ENCODE data around the gene KCNG1. TPM values are rescaled to one million over a fixed set of nuclear protein-coding genes. Genes with fewer than 3 reads are reported as not detected.

Gene KCNG1
- total RNA-seq, 8 experiments from 2014 or later, result 0.70 to 24.2 (median 5.7) TPM

- peaks cover 25 to 34% of the 10 kb centered on the region in 2 donors for H3K4me1 ChIP-seq (replicated peaks in 1 of 2)
- H3K4me3 ChIP-seq, result no peak overlapping the region
- WGBS, 10 experiments, result 92 to 100% methylated on average over 1 to 2 of the region's 9 CpGs; no CpG with 5 or more reads in 8 of the 10 experiments
- H3K27ac ChIP-seq, result no peak overlapping the region
- in situ Hi-C loops (cut with MboI; ENCODE audit: low pct_unique_long_range_greater_than_20kb in 2 of 9, low sequenced_read_pairs in 9 of 9, unreplicated experiment in 9 of 9), result no loop called here
- ATAC-seq (replicated peaks in 6 of 8), result no peak
Measured at GRCh38 chr20:51004781-51005180, 18.1 kb downstream of the KCNG1 start.

DNA sequence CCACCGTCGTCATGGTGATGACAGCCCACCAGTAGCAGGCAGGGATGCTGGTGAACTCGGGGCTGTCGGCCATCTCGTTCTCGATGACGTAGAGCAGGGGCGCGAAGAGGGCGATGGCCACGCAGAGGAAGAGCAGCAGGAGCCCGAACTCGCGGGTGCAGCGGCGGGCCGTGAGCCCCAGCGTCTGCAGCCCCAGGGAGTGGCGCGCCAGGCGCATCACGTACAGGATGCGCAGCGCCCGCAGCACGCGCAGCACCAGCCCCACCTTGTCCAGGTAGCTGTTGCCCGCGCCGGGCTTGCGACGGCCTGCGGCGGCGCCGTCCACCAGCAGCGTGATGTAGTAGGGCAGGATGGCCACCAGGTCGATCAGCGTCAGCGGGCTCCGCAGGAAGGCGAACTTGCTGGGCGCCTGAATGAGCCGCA lies 18.6 kb downstream of the KCNG1 start:
- no peak overlapping the region for H3K4me3 ChIP-seq
- ATAC-seq (replicated peaks in 6 of 8), result no peak
- in situ Hi-C loops (cut with MboI; ENCODE audit: low pct_unique_long_range_greater_than_20kb in 2 of 9, low sequenced_read_pairs in 9 of 9, unreplicated experiment in 9 of 9), result no loop called here
- H3K4me1 ChIP-seq (replicated peaks in 1 of 2), result peaks cover 25 to 34% of the 10 kb centered on the region in 2 donors
- no peak overlapping the region for H3K27ac ChIP-seq
- WGBS, 10 experiments, result 80 to 100% (median 94%) methylated on average over 1 to 8 of the region's 44 CpGs; no CpG with 5 or more reads in 6 of the 10 experiments

GRCh38 chr20:51003753-51004152 lies 19.2 kb downstream of the KCNG1 start:
- ATAC-seq (replicated peaks in 6 of 8), result peak in 5 of 8 experiments; percentile 28 to 67 (median 58)
- 0 to 77% (median 76%) methylated on average over 1 to 10 of the region's 21 CpGs; no CpG with 5 or more reads in 7 of the 10 experiments for WGBS, 10 experiments
- Histone ChIP-seq H3K27ac (peak overlapping the region in 1 of 2 donors; percentile 63), H3K4me3 (no peak overlapping the region), H3K4me1 (replicated peaks in 1 of 2) (peaks cover 25 to 34% of the 10 kb centered on the region in 2 donors)
- in situ Hi-C loops (cut with MboI; ENCODE audit: low pct_unique_long_range_greater_than_20kb in 2 of 9, low sequenced_read_pairs in 9 of 9, unreplicated experiment in 9 of 9), result no loop called here

GRCh38 chr20:51002633-51003032 lies 20.3 kb downstream of the KCNG1 start:
- Histone ChIP-seq H3K4me1 (replicated peaks in 1 of 2) (peaks cover 26 to 38% of the 10 kb centered on the region in 2 donors), H3K27ac (no peak overlapping the region), H3K4me3 (no peak overlapping the region)
- WGBS, 10 experiments, result 42 to 100% (median 88%) methylated on average over 1 to 2 of the region's 7 CpGs; no CpG with 5 or more reads in 7 of the 10 experiments
- in situ Hi-C loops (cut with MboI; ENCODE audit: low pct_unique_long_range_greater_than_20kb in 2 of 9, low sequenced_read_pairs in 9 of 9, unreplicated experiment in 9 of 9), result no loop called here
- ATAC-seq (replicated peaks in 6 of 8), result no peak

DNA sequence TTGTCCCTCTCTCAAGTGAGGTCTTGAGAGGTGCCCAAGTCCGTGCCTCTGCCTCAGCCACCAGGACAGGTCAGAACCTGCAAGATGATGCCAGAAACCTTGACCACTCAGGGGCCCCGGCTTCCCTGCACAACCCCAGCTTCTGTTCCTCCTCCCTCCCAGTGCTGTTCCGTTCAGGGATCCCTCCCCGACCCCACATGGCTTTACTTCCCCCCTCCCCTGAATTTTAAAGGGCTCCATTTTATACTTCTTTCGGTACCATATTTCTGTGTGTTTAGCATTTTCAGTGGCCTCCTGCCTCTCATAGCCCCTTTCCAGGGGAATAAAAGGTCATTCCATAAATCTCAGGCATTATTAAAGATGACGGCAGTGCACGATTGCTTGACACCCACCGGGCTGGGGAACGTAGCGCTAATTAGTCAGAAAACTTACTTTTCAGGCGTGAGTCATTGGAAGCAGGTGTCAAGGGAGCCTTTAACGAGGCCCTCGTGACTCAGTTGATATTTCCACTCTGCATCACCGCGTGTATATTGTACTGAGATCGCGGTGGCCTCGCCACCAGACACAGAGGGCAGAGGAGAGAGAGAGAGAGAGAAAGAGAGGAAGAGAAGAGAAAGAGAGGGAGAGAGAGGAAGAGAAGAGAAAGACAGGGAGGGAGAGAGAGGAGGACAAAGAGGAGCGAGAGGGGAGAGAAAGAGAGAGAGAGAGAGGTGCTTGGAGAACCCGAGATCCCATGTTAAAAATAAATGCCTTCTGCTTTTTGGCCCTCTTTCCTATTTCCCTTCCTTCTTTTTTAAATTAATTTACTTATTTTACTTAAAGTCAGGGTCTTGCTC lies 21.3 kb downstream of the KCNG1 start:
- H3K27ac ChIP-seq, result no peak overlapping the region
- in situ Hi-C loops (cut with MboI; ENCODE audit: low pct_unique_long_range_greater_than_20kb in 2 of 9, low sequenced_read_pairs in 9 of 9, unreplicated experiment in 9 of 9), result no loop called here
- WGBS, 10 experiments, result 50 to 100% (median 69%) methylated on average over 1 to 16 of the region's 20 CpGs
- no peak overlapping the region for H3K4me3 ChIP-seq
- H3K4me1 ChIP-seq (replicated peaks in 1 of 2), result peaks cover 35 to 48% of the 10 kb centered on the region in 2 donors
- ATAC-seq (replicated peaks in 6 of 8), result peak in 5 of 8 experiments; percentile 71 to 82 (median 80)

GRCh38 chr20:50999355-50999754 lies 23.6 kb downstream of the KCNG1 start:
- H3K4me1 ChIP-seq (replicated peaks in 1 of 2), result peaks cover 38 to 51% of the 10 kb centered on the region in 2 donors
- in situ Hi-C loops (cut with MboI; ENCODE audit: low pct_unique_long_range_greater_than_20kb in 2 of 9, low sequenced_read_pairs in 9 of 9, unreplicated experiment in 9 of 9), result loop anchor here (10.0 to 25.0 kb wide), 5 partner anchors 305 to 1088 kb away; no protein-coding TSS in a partner anchor
- ATAC-seq (replicated peaks in 6 of 8), result no peak
- H3K4me3 ChIP-seq, result no peak overlapping the region
- no peak overlapping the region for H3K27ac ChIP-seq
- 33 to 100% (median 60%) methylated on average over 1 of the region's 4 CpGs; no CpG with 5 or more reads in 7 of the 10 experiments for WGBS, 10 experiments

DNA sequence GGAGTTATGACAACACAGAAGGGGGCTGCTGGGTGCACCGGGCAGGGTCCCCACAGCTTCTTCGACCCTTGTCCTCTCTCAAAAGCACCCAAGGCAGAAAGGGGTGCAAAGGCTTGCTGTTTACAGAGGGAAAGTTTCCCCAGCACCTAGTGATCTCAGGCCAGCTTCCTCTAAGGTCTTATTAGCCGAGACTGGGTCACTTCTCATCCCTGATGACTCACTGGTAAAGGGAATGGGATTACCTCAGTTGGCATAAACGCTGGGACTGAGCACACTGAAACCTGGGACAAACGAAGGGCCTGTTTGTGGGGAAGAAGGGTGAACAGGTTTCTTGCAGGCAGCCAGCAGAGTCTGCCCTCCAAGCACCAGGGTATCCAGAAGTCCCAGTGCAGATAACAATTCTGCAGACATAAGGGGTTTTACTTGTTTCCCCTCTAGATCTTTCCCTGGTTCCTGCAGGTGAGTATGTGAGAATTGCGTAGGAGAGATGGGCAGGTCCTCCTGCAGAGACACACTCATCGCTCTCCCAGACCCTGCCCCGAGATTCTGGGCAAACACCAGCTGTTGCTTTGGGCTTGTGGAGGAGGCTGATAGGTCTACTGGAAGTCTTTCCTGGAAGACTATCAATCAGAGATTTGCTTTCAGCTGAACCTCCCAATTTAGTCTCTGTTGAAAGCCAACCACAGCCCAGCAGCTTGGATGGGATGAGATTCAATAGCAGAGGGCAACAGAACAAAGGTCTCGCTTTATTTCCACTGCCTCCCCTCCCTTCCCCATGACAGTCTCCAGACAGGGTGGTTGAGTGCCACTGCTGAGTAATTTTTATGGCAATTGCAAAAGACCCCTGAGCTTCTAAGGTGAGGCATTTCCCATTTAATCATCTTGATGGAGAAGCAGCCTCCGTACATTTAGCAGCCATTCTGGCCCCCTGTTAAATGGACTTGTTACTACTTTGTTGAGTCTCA lies 25.7 kb downstream of the KCNG1 start:
- no peak overlapping the region for H3K27ac ChIP-seq
- peak in 5 of 8 experiments; percentile 8 to 55 (median 37) for ATAC-seq (replicated peaks in 6 of 8)
- in situ Hi-C loops (cut with MboI; ENCODE audit: low pct_unique_long_range_greater_than_20kb in 2 of 9, low sequenced_read_pairs in 9 of 9, unreplicated experiment in 9 of 9), result loop anchor here (10.0 to 25.0 kb wide), 5 partner anchors 308 to 1090 kb away; no protein-coding TSS in a partner anchor
- peaks cover 28 to 38% of the 10 kb centered on the region in 2 donors for H3K4me1 ChIP-seq (replicated peaks in 1 of 2)
- WGBS, 10 experiments, result 4 to 81% (median 37%) methylated on average over 1 to 9 of the region's 10 CpGs; no CpG with 5 or more reads in 2 of the 10 experiments
- no peak overlapping the region for H3K4me3 ChIP-seq

DNA sequence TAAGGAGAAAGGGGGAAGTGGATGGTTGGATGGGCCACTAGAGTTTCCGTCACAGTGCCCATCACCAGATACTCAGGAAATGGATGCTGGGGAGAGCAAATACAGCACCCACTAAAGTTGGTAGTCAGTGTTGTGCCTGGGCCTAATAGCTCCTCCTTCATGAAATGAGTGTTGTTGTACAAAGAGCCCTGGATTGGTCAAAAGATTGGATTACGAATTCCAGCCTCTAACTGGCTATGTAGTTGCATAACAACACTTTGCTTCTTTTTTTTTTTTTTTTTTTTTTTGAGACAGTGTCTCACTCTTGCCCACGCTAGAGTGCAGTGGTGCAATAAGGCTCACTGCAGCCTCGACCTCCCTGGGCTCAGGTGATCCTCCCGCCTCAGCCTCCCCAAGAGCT lies 27.4 kb downstream of the KCNG1 start:
- in situ Hi-C loops (cut with MboI; ENCODE audit: low pct_unique_long_range_greater_than_20kb in 2 of 9, low sequenced_read_pairs in 9 of 9, unreplicated experiment in 9 of 9), result loop anchor here (10.0 to 25.0 kb wide), 5 partner anchors 309 to 1092 kb away; no protein-coding TSS in a partner anchor
- 45 to 100% (median 94%) methylated on average over 1 to 5 of the region's 5 CpGs; no CpG with 5 or more reads in 2 of the 10 experiments for WGBS, 10 experiments
- no peak for ATAC-seq (replicated peaks in 6 of 8)

DNA sequence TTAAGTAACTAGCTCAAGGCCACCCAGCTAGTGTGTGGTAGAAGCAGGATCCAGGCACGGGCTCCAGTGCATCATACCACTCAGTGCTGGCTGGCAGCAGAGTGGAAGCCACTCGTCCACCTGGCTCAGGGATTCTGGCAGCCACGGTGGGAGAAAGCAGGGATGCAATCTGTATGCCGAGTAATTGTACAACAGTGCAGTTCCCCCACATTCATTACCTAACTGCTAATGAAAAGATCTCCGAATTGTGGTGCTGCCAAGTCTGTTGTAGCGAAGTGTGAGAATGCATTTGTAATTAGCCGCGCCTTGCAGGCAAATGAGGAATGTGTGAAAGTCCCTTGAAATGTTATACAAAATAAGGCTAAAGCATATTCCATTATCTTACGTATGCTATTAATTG lies 29.0 kb downstream of the KCNG1 start:
- no peak overlapping the region for H3K4me3 ChIP-seq
- peaks cover 18 to 23% of the 10 kb centered on the region in 2 donors for H3K4me1 ChIP-seq (replicated peaks in 1 of 2)
- no peak overlapping the region for H3K27ac ChIP-seq
- in situ Hi-C loops (cut with MboI; ENCODE audit: low pct_unique_long_range_greater_than_20kb in 2 of 9, low sequenced_read_pairs in 9 of 9, unreplicated experiment in 9 of 9), result loop anchor here (10.0 to 25.0 kb wide), 5 partner anchors 311 to 1093 kb away; no protein-coding TSS in a partner anchor
- WGBS, 10 experiments, result 53 to 100% (median 84%) methylated on average over 3 to 9 of the region's 9 CpGs; no CpG with 5 or more reads in 3 of the 10 experiments
- no peak for ATAC-seq (replicated peaks in 6 of 8)

More for the DNA sequence above, 27.4 kb downstream of the KCNG1 start:
- Histone ChIP-seq H3K27ac (no peak overlapping the region), H3K4me3 (no peak overlapping the region), H3K4me1 (replicated peaks in 1 of 2) (peaks cover 18 to 23% of the 10 kb centered on the region in 2 donors)

GRCh38 chr20:50992733-50993457 lies 30.0 kb downstream of the KCNG1 start:
- in situ Hi-C loops (cut with MboI; ENCODE audit: low pct_unique_long_range_greater_than_20kb in 2 of 9, low sequenced_read_pairs in 9 of 9, unreplicated experiment in 9 of 9), result loop anchor here (10.0 to 25.0 kb wide), 5 partner anchors 312 to 1094 kb away; no protein-coding TSS in a partner anchor
- peaks cover 18 to 21% of the 10 kb centered on the region in 2 donors for H3K4me1 ChIP-seq (replicated peaks in 1 of 2)
- no peak overlapping the region for H3K27ac ChIP-seq
- peak; percentile 76 to 98 (median 90) for ATAC-seq (replicated peaks in 6 of 8)
- WGBS, 10 experiments, result 0 to 71% (median 36%) methylated on average over 3 to 12 of the region's 13 CpGs; no CpG with 5 or more reads in 4 of the 10 experiments
- no peak overlapping the region for H3K4me3 ChIP-seq

DNA sequence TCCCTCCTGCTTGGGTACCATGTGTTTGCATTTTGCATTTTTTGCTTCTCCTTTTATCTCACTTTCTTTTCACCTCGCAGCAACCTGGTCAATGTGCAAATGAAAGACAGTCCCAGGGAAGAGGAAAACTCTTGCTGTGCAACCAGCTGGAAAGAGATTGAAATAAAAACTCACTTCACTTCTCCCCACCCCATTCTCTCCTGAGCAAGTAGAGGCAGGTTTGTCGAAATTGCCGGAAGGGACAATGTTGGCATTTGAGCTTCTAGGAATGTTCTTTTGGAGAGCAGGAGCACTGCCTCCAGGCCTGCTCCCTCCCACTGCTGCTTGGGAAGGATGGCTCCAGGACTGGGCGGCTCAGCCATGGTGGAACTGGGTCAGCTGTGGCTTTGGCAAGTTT lies 30.6 kb downstream of the KCNG1 start:
- peak in 2 of 8 experiments; percentile 3 to 7 for ATAC-seq (replicated peaks in 6 of 8)
- in situ Hi-C loops (cut with MboI; ENCODE audit: low pct_unique_long_range_greater_than_20kb in 2 of 9, low sequenced_read_pairs in 9 of 9, unreplicated experiment in 9 of 9), result loop anchor here (10.0 to 25.0 kb wide), 5 partner anchors 312 to 1095 kb away; no protein-coding TSS in a partner anchor
- no peak overlapping the region for H3K4me3 ChIP-seq
- no peak overlapping the region for H3K27ac ChIP-seq
- WGBS, 10 experiments, result 33 to 70% (median 45%) methylated on average over 1 to 3 of the region's 4 CpGs; no CpG with 5 or more reads in 4 of the 10 experiments
- peaks cover 14 to 16% of the 10 kb centered on the region in 2 donors for H3K4me1 ChIP-seq (replicated peaks in 1 of 2)
